8988T (cell line): ENCODE measurements around the gene TOP2A.

ENCODE experiments used
- DNase-seq: peaks from one replicate; pipeline ENCODE4 v3.0.0; 2011

TOP2A gene

DNA sequence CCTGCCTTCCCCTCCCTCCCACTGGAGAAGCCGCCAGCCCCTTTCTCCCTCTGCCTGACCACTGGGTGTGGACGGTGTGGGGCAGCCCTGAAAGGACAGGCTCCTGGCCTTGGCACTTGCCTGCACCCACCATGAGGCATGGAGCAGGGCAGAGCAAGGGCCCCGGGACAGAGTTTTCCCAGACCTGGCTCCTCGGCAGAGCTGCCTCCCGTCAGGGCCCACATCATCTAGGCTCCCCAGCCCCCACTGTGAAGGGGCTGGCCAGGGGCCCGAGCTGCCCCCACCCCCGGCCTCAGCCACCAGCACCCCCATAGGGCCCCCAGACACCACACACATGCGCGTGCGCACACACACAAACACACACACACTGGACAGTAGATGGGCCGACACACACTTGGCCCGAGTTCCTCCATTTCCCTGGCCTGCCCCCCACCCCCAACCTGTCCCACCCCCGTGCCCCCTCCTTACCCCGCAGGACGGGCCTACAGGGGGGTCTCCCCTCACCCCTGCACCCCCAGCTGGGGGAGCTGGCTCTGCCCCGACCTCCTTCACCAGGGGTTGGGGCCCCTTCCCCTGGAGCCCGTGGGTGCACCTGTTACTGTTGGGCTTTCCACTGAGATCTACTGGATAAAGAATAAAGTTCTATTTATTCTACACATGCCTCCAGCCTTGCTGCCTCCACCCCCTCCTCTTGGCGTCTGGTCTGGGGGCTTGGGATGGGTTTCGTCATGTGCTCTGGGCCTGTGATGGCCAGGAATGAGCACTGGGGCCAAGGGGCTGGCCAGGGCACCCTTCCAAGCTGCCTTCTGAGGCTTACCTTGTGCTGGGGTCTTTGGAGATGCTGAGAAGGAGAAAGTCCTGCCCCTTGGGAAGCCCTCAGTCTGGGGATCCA, 60.5 kb downstream of the TOP2A start:
- DNase-seq = no peak

DNA sequence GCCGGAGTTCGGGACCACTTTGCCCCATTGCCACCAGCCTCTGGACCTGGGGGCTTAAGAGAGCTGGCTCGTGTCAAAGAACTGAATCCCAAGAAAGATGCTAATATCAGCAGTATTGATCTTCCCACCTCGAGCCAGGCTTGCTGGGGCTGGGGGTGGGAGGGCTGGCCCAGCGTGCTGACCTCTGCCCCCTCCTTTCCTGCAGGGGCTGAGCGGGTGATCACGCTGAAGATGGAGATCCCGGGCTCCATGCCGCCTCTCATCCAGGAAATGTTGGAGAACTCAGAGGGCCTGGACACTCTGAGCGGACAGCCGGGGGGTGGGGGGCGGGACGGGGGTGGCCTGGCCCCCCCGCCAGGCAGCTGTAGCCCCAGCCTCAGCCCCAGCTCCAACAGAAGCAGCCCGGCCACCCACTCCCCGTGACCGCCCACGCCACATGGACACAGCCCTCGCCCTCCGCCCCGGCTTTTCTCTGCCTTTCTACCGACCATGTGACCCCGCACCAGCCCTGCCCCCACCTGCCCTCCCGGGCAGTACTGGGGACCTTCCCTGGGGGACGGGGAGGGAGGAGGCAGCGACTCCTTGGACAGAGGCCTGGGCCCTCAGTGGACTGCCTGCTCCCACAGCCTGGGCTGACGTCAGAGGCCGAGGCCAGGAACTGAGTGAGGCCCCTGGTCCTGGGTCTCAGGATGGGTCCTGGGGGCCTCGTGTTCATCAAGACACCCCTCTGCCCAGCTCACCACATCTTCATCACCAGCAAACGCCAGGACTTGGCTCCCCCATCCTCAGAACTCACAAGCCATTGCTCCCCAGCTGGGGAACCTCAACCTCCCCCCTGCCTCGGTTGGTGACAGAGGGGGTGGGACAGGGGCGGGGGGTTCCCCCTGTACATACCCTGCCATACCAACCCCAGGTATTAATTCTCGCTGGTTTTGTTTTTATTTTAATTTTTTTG, 61.6 kb downstream of the TOP2A start:
- no peak for DNase-seq

DNA sequence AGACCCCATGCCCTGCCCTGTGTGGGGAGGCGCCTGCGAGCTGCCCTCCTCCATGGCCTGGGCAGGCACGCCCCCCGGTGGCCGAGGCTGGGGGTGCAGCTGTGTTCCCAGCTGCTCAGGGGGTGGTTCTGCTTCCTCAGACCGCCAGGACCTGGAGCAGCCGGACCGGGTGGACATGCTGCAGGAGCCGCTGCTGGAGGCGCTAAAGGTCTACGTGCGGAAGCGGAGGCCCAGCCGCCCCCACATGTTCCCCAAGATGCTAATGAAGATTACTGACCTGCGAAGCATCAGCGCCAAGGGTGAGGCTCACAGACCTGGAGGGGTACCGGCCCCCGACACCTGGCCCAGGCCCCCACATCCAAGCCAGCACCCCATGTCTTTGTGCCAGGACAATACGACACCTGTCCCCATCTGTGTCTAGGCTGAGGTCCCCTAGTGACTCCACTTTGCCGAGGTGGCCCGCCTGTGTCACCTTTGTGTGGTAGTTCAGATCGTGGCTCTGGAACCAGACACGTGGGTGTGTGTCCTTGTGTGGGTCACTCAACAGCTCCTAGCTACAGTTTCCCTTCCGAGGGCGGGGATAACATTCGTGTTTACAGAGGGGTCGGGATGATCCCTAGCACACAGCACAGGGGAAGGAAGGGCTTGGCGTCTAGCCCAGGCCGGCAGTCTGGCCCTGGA, 62.4 kb downstream of the TOP2A start:
- peak; percentile 93 for DNase-seq

DNA sequence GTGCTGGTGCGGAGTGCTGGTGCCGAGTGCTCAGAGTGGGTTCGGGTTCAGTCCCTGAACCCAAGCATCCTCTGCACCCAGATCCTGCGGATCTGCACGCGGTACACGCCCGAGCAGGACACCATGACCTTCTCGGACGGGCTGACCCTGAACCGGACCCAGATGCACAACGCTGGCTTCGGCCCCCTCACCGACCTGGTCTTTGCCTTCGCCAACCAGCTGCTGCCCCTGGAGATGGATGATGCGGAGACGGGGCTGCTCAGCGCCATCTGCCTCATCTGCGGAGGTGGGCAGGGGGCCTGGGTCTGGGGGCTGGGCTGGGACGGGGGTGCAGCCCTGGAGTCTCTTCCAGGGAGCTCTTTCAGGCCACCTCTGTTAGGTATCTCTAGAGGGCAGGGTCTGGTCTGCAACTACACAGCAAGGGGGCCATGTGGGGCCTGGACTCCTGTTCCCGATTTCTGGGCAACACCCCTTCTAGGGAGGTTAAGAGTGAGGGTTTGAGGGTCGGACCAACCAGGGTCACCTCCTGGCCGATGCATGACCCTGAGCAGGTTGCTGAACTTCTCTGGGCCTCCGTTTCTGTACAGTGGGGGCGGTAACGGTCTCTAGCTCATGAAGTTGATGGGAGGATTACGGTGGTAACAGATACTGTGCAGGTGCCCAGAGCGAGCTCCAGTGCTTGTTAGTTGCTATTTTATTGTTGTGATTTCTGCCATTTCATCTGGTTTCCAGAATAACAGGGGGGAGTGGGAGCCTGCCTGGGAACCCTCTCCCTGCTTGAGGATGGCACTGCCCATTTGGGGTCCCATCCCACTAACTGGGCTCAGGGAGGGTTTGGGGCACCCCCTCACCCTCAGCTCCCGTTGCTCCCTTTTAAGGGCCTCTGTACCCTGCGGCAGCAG, 63.2 kb downstream of the TOP2A start:
- no peak for DNase-seq

DNA sequence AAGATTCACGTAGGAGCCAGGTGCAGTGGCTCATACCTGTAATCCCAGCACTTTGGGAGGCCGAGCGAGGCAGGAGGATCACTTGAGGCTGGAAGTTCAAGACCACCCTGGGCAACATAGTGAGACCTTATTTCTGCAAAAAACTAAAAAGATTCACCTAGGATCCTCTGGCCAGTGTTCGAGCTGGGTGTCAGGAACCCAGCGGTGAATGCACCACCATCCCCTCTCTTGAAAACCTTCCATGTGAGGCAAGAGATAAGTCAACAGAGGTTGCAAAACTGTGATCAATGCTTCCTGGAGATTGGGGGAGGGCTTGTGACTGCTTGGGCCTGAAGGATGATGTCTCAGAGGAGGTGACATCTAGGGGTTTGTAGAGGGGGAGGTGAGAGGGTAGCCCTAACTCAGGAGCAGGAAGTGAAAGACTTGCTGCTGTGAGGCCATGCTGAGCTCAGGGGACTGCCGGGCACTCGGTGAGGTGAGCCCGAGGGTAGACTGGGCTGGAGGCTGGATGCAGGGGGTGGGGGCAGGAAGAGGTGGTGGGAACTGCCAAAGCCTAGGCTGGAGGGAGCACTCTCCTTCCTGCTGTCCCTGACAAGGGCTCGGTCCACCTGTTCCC, 64.8 kb downstream of the TOP2A start:
- no peak for DNase-seq

DNA sequence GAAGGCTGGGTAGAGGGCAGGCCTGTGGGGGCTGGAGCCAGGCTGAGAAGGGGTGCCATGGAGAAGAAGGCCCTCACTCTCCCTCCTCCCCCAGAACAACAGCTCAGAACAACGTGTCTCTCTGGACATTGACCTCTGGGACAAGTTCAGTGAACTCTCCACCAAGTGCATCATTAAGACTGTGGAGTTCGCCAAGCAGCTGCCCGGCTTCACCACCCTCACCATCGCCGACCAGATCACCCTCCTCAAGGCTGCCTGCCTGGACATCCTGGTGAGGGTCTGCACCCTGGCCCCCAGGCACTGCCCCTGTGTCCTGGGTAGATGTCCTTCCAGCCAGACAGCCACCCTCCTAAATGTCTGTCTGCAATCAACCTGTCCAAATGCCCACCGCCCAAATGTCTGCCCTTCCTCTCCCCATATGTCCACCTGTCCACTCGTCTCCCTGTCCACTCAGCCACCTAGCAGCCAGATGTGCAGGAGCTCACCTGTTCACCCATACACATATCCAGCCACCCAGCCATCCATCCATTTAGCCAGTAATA, 65.4 kb downstream of the TOP2A start:
- no peak for DNase-seq

DNA sequence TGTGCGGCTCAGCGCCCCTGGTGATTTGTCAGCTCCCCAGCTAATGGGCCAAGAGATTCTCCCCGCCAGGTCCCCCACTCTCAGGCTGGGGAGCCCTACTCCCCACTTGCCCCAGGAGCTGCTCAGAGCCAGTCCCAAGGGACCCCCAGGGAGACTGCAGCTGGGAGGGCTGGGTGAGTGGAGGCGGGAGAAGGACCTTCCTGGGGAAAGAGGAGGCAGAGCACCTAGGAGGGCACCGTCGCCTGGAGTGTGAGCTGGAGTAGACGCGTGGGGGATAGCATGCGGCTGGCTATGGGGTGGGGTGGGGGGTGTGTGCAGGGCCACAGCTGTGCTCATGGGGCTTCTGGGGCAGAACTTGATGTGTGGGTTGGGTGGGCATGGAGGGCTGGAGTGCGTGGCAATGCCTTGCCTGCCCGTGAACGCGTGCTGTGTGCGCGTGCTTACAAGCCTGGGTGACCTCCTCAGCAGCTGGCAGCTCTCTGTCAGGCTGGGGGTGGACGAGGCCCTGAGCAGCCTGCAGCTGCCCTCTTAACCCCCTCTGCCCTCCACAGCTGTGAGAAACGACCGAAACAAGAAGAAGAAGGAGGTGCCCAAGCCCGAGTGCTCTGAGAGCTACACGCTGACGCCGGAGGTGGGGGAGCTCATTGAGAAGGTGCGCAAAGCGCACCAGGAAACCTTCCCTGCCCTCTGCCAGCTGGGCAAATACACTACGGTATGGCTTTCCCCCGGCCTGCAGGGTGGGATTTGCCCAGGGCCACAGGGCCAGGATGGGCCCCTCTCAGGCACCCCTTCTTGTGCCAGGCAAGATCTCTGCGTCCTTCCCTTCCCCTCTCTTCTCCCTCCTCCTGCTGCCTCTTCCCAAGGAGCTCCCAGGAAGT, 66.1 kb downstream of the TOP2A start:
- DNase-seq = no peak

DNA sequence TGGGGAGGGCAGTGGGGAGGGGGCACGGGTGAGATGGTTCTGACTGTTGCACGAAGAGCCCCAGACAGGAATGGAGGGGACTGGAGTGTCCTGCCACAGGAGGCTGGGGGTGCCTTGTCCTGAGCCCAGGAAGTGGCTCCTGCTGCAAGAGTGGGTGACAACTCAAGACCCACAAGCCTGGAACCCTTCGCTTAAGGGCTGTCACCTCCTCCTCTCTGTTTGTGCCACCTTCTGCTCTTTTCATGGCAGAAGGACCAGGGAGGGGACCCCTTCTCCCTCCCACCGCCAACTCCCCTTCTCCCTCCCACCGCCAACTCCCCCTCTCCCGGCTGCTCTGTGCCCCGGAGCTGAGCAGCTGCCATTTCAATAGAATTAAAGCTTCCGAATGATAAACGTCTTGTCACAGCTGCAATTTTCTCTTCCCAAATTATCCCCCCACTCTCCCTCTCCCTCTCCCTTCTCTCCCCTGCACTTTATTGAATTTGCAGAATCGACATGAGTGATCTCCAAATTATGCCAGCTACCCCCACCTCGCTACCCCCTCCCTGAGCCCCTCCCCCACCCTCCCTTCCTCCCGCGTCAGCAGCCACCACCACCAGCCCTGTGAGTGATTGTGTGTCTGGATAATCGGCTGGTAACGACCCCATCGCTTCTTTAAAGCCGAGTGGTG, 66.9 kb downstream of the TOP2A start:
- no peak for DNase-seq

DNA sequence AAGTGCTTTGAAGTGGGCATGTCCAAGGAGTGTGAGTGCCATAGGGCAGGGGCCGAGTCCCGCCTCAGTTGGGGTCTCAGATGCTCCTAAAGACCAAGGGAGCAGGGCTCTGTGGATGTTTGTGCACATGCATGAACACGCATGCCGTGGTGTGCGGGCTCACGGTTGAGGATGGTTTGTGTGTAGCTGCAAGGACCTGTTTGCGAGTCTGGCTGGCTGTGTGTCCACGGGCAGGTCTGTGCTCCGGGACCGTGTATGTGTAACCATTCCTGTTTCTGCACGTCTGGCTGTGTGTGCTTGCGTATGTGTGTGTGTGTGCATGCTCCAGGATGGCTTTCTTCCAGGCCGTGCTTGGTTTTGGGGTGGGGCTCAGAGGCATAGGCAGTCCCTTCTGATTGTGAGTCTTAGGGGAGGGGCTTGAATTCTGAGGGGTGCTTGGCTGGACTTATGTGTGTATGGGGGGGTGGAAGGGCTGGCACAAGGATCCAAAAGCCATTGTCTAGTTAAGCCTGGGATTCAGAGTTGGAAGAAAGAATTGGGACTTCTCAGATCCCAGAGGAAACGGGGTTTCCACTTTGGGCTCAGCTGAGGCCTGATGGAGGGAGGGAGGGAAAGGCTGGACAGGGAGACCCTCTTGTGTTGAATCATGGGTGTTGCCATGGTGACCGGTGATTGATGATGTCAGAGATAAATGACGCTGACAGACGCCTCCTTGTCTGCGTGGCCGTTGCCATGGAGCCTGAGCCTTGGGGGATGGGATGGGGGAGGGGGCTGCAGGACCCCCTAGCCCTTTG, 67.6 kb downstream of the TOP2A start:
- DNase-seq = no peak

DNA sequence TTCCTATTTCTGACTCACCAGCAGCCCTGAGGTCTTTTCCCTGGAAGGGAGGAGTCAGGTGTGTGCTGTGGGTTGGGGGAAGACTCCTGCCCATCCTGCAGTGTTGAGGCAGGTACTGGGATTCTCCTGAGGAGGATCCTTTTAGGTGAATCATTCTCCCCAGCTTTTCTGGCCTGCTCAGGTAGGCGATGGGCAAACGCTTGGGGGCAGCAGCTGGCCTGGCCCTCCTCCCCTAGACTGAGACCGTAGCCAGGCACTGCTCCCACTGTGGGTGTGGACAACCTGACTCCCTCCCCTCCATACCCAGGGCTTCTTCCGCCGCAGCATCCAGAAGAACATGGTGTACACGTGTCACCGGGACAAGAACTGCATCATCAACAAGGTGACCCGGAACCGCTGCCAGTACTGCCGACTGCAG, 68.2 kb downstream of the TOP2A start:
- DNase-seq = no peak

DNA sequence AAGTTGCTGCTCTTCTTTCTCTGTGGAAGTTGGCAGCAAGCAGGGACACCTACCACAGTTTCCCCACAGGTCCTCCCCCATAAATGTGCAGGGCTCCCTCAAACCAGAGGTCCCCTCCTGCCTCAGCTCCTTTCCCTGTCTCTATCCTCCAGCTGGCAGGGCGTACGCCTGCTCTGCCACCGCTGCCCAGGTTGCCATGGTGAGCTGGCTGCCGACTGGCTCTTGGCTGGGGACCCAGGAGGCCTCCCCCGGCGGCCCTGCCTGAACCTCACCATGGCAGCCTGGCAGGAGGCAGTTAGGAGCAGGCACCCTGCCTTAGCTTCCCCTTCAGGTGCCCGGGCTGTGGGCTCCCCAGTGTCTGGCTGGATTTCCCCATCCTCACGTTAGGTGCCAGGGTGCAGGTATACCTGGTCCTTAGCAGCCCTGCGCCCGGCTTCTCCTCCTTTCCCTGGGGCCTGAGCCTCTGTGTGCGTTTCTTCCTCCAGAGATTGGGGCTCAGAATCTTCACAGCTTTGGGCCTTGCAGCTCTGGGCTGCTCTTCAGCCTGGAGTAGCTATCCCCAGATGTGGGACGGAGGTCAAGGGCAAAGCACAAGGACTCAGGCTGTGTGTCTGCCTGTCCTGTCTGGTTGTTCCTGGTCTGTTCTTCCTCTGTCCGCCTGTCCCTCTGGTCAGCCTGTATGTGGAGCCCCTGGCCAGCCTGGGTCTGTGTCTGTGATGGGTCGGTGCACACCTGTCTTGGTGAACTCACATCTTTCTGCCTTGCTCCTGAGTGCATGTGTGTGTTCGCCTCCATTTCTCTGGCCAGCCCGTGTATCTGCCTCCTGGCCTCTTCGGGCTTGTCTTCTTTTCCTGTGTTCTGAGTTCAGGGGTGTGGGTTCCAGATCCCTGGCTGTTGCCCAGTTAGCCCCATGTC, 68.9 kb downstream of the TOP2A start:
- no peak for DNase-seq

DNA sequence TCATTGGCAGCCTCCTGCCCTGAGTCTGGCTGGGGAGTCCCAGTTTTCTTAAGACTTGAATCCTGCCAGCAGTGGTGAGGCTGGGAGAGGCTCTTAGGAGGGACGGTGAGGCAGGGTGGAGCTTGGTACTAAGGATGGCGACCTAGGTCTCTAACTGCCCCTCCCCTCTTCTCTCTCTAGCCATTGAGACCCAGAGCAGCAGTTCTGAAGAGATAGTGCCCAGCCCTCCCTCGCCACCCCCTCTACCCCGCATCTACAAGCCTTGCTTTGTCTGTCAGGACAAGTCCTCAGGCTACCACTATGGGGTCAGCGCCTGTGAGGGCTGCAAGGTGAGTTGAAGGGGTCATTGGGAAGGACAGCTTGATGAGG, 69.6 kb downstream of the TOP2A start:
- DNase-seq = no peak

DNA sequence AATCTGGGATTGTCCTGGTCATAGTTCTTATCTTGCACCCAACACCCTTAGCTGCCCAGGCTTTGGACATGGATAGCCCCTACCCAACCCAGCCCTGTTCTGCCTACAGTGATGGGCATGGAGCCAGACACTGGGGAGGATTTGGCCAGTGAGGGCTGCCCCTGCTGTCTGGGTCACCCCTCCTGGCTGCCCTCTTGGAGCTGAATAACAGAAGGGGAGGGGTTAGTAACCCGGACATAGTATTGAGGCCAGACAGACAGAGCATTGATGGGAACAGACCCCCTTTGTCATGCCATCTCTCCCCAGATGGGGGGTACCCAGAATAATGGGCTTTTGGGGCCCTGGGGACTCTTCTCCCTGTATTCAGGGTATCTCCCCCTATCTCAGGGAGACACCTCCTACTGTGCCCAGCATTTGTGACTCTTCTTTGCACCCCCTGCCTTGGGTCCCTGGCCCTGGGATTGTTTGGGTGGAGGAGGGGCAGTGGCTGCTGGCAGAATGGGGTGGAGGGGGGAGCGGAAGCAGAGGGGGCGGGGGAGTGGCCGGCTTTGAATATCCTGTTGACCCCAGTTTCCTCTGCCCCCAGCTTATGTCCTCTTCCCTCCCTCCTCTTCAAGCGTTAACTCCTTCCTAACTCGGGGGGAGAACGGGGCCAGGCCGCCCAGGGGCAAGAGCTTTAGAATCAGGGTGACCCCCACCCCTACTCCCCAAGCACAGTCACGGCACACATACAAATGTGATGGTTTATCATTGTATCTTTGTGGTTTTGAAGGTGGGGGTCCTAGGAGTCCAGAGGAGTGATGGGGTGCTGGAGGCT, 70.2 kb downstream of the TOP2A start:
- DNase-seq = no peak

DNA sequence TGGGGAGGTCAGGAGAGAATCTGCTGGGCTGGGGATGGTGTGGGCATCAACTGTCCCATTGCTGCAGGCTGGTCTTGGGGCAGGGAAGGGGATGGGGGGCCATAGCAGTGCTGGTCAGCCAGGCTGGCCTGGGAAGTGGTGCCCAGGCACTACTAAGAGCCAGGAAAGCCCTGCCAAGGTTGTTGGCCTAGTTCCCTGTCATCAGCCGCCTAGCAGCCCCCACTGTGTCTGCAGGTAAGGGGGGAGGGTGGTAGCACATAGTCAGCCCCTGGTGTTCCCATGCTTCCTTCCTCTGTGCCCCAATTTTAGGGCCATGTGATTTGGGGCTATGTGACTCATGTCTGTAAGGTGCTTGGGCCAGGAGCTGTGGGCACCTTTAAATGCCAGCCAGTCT, 70.9 kb downstream of the TOP2A start:
- no peak for DNase-seq

DNA sequence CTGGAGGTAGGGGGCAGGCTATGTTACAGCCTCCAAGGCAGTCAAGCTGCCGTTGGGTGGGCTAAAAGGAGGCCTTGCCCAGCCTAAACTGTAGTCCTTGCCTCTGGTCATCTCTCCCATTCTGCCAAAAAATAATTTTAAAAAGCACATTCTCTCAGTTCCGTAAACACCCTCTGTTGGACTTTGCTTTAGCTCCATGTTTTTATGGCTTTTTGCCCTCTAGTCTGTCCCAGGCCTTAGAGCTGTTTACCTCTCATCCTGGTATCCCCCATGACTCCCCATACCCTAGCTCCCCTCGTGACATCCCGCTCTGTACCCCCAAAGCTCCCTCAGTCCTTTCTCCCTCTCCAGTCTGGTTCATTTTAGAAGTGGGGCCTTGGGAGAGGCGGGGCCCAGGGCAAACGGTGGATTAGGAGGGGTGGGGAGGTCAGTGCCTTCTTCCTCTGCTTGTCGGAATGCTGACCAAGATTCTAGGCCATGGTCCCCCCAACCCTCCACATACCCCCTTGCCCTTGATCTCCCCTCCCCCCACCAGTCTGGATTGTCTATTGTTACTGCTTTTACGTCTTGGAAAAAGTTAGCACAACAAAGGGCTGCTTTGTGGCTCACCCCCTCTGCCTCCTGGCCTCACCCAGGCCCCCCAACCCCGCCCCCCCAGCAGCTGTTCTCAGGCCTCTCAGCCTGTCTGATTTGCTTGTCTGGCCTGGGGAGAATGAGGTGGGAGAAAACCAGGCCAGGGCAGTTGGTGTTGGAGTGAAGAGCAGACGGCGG, 71.5 kb downstream of the TOP2A start:
- DNase-seq = no peak
